ENCODE data around the gene BMP5.

DNA sequence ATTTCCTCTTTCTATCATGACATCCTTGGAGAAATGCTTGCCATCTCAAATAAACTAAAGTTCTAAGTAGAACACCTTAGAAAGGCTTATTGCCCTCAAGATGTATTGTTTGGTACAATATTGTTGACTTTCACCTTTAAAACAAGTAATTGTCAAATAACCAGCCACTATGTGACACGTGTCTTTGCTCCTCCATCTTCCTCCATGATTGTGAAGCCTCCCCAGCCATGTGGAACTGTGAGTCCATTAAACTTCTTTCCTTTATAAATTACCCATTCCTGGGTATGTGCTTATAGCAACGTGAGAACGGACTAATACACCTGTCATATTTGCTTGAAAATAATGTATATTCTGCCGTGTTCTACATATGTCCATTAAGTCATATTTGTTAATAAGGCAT is 126.5 kb downstream of the BMP5 start:
- TF ChIP-seq, protein P1, sequence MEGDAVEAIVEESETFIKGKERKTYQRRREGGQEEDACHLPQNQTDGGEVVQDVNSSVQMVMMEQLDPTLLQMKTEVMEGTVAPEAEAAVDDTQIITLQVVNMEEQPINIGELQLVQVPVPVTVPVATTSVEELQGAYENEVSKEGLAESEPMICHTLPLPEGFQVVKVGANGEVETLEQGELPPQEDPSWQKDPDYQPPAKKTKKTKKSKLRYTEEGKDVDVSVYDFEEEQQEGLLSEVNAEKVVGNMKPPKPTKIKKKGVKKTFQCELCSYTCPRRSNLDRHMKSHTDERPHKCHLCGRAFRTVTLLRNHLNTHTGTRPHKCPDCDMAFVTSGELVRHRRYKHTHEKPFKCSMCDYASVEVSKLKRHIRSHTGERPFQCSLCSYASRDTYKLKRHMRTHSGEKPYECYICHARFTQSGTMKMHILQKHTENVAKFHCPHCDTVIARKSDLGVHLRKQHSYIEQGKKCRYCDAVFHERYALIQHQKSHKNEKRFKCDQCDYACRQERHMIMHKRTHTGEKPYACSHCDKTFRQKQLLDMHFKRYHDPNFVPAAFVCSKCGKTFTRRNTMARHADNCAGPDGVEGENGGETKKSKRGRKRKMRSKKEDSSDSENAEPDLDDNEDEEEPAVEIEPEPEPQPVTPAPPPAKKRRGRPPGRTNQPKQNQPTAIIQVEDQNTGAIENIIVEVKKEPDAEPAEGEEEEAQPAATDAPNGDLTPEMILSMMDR (optimal IDR thresholded peaks at IDR 0.05 in 1 of 3, IDR thresholded peaks at IDR 0.05 in 1 of 3, conservative IDR thresholded peaks at IDR 0.05 in 1 of 3; ENCODE audit: extremely low read depth in 1 of 3, insufficient read depth in 2 of 3, low read length in 3 of 3): no peak
- TF ChIP-seq EZH2 (IDR thresholded peaks at IDR 0.05; ENCODE audit: low read length): no peak

Measured in keratinocyte (primary cell).